Measurements from ENCODE around the gene RAB30. TPM values are rescaled to one million over a fixed set of nuclear protein-coding genes. Genes with fewer than 3 reads are reported as not detected.

The RAB30 gene
- total and polyA plus RNA-seq, 9 of the 15 experiments (the other 6 are each of a cell fraction or from before 2014, with no cell fraction given): 0.29 to 1.3 (median 1.0) TPM

DNA sequence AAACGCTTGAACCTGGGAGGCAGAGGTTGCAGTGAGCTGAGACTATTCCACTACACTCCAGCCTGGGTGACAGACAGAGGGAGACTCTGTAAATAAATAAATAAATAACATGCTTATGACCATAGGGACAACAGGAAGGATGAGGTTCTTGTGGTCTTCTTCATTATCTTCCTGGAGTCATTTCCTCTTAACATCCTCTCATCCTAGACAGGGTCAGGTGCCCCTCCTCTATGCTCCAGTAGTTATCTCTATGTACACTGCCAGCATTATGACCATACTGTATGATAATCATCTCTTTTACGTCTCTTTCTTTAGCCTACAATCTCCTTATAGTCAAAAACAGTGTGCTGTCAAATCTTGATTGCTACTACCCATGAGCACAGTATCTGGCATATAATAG lies 17.7 kb downstream of the RAB30 start (continued):
- TF ChIP-seq ZNF175 (CRISPR knock-in tag; IDR thresholded peaks at IDR 0.05; ENCODE audit: low read depth) (peak; percentile 72; the same call in 1 of the 2 replicates), NFIX (CRISPR knock-in tag; IDR thresholded peaks at IDR 0.05; ENCODE audit: low read depth) (no peak), MTA1 (IDR thresholded peaks at IDR 0.05; ENCODE audit: borderline replicate concordance) (peak; percentile 36; the same call in 1 of the 2 replicates), NFRKB (IDR thresholded peaks at IDR 0.05; ENCODE audit: low read depth) (no peak), ZNF232 (CRISPR knock-in tag; IDR thresholded peaks at IDR 0.05) (no peak), SMARCA5 (IDR thresholded peaks at IDR 0.05) (no peak), MBD2 (IDR thresholded peaks at IDR 0.05; ENCODE audit: borderline replicate concordance, low read depth) (no peak), MAFG (tag; conservative IDR thresholded peaks at IDR 0.05) (no peak), ZNF507 (tag; conservative IDR thresholded peaks at IDR 0.05) (no peak), PRMT5 (CRISPR knock-in tag; IDR thresholded peaks at IDR 0.05) (no peak), ZNF444 (CRISPR knock-in tag; IDR thresholded peaks at IDR 0.05) (no peak), MCM2 (IDR thresholded peaks at IDR 0.05; ENCODE audit: low read depth) (no peak), FOXA3 (CRISPR knock-in tag; conservative IDR thresholded peaks at IDR 0.05 in 1 of 2, IDR thresholded peaks at IDR 0.05 in 1 of 2) (peak in 1 of 2 experiments; percentile 87; a peak in 2 of 4 replicates), ETV5 (CRISPR knock-in tag; IDR thresholded peaks at IDR 0.05; ENCODE audit: low read depth) (no peak), RBM22 (IDR thresholded peaks at IDR 0.05; ENCODE audit: low read depth, low read length, poor library complexity, severe bottlenecking) (no peak), ARID1B (IDR thresholded peaks at IDR 0.05) (peak; percentile 40; the same call in 1 of the 2 replicates), MECOM (CRISPR knock-in tag; IDR thresholded peaks at IDR 0.05) (peak; percentile 95), EP300 (IDR thresholded peaks at IDR 0.05; ENCODE audit: low read length) (peak; percentile 41; the same call in 1 of the 2 replicates), ZNF212 (CRISPR knock-in tag; IDR thresholded peaks at IDR 0.05) (no peak)
- TF ChIP-seq, protein P1, sequence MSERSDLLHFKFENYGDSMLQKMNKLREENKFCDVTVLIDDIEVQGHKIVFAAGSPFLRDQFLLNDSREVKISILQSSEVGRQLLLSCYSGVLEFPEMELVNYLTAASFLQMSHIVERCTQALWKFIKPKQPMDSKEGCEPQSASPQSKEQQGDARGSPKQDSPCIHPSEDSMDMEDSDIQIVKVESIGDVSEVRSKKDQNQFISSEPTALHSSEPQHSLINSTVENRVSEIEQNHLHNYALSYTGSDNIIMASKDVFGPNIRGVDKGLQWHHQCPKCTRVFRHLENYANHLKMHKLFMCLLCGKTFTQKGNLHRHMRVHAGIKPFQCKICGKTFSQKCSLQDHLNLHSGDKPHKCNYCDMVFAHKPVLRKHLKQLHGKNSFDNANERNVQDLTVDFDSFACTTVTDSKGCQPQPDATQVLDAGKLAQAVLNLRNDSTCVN (CRISPR knock-in tag; IDR thresholded peaks at IDR 0.05): no peak
- TF ChIP-seq, protein P2, sequence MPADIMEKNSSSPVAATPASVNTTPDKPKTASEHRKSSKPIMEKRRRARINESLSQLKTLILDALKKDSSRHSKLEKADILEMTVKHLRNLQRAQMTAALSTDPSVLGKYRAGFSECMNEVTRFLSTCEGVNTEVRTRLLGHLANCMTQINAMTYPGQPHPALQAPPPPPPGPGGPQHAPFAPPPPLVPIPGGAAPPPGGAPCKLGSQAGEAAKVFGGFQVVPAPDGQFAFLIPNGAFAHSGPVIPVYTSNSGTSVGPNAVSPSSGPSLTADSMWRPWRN (IDR thresholded peaks at IDR 0.05; ENCODE audit: low read depth): peak; percentile 26; the same call in 1 of the 2 replicates
- TF ChIP-seq, protein P3, sequence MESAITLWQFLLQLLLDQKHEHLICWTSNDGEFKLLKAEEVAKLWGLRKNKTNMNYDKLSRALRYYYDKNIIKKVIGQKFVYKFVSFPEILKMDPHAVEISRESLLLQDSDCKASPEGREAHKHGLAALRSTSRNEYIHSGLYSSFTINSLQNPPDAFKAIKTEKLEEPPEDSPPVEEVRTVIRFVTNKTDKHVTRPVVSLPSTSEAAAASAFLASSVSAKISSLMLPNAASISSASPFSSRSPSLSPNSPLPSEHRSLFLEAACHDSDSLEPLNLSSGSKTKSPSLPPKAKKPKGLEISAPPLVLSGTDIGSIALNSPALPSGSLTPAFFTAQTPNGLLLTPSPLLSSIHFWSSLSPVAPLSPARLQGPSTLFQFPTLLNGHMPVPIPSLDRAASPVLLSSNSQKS (CRISPR knock-in tag; IDR thresholded peaks at IDR 0.05): no peak
- TF ChIP-seq, protein P4, sequence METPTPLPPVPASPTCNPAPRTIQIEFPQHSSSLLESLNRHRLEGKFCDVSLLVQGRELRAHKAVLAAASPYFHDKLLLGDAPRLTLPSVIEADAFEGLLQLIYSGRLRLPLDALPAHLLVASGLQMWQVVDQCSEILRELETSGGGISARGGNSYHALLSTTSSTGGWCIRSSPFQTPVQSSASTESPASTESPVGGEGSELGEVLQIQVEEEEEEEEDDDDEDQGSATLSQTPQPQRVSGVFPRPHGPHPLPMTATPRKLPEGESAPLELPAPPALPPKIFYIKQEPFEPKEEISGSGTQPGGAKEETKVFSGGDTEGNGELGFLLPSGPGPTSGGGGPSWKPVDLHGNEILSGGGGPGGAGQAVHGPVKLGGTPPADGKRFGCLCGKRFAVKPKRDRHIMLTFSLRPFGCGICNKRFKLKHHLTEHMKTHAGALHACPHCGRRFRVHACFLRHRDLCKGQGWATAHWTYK (CRISPR knock-in tag; IDR thresholded peaks at IDR 0.05): no peak
- TF ChIP-seq, protein P5, sequence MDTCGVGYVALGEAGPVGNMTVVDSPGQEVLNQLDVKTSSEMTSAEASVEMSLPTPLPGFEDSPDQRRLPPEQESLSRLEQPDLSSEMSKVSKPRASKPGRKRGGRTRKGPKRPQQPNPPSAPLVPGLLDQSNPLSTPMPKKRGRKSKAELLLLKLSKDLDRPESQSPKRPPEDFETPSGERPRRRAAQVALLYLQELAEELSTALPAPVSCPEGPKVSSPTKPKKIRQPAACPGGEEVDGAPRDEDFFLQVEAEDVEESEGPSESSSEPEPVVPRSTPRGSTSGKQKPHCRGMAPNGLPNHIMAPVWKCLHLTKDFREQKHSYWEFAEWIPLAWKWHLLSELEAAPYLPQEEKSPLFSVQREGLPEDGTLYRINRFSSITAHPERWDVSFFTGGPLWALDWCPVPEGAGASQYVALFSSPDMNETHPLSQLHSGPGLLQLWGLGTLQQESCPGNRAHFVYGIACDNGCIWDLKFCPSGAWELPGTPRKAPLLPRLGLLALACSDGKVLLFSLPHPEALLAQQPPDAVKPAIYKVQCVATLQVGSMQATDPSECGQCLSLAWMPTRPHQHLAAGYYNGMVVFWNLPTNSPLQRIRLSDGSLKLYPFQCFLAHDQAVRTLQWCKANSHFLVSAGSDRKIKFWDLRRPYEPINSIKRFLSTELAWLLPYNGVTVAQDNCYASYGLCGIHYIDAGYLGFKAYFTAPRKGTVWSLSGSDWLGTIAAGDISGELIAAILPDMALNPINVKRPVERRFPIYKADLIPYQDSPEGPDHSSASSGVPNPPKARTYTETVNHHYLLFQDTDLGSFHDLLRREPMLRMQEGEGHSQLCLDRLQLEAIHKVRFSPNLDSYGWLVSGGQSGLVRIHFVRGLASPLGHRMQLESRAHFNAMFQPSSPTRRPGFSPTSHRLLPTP (IDR thresholded peaks at IDR 0.05; ENCODE audit: borderline replicate concordance, extremely low read depth, insufficient read length): no peak
